Suprapubic skin (tissue), 4 donors: ENCODE results near the gene PAF1. TPM values are rescaled to one million over a fixed set of nuclear protein-coding genes. Genes with fewer than 3 reads are reported as not detected.
"Not testable (repeated sequence)": the region's sequence is repeated elsewhere in the genome, so short reads cannot be mapped to it uniquely, and the experiment has no call there.

ENCODE experiments used
- DNase-seq, 2 donors: peaks; one replicate each; pipeline ENCODE4 v3.0.0-alpha.2; 2019; ENCODE audit warnings: low spot score in 2 of 2
- H3K27ac ChIP-seq: fragments of 200-600 bp; sonication (generic); one replicate; pipeline ENCODE4 v1.5.1; 2019
- H3K27me3 ChIP-seq: fragments of 200-600 bp; sonication (generic); one replicate; pipeline ENCODE4 v1.5.1; 2019
- H3K36me3 ChIP-seq: fragments of 200-600 bp; sonication (generic); one replicate; pipeline ENCODE4 v1.5.1; 2019
- H3K4me1 ChIP-seq: fragments of 200-600 bp; sonication (generic); one replicate; pipeline ENCODE4 v1.5.1; 2019
- H3K4me3 ChIP-seq: fragments of 200-600 bp; sonication (generic); one replicate; pipeline ENCODE4 v1.5.1; 2019; ENCODE audit warnings: mild to moderate bottlenecking
- H3K9me3 ChIP-seq: fragments of 200-600 bp; sonication (generic); one replicate; pipeline ENCODE4 v1.5.1; 2019
- CTCF ChIP-seq, 2 donors: fragments of 200-600 bp in 1 of 2; fragments of 450-650 bp in 1 of 2; sonication (generic) in 1 of 2; IDR thresholded peaks; one replicate each; pipeline ENCODE4 v1.5.1; 2016 to 2019; ENCODE audit warnings: antibody characterized with exemption in 2 of 2, mild to moderate bottlenecking in 1 of 2, moderate library complexity in 1 of 2
- EP300 ChIP-seq: sonication (generic); formaldehyde crosslinking; IDR thresholded peaks from one replicate; pipeline ENCODE4 v1.6.1; 2017; ENCODE audit warnings: antibody characterized with exemption
- POLR2A ChIP-seq, 2 donors: fragments of 450-650 bp; IDR thresholded peaks; one replicate each; pipeline ENCODE4 v1.6.1; 2017; ENCODE audit warnings: antibody characterized with exemption in 2 of 2, mild to moderate bottlenecking in 2 of 2, moderate library complexity in 2 of 2
- POLR2AphosphoS5 ChIP-seq, 3 donors: sonication (generic); formaldehyde crosslinking; IDR thresholded peaks; one replicate each; pipeline ENCODE4 v1.6.1; 2017; ENCODE audit warnings: antibody characterized with exemption in 3 of 3
- WGBS: methylation state at CpG from one replicate; pipeline ENCODE4 v1.1.5; 2018; 5-methylcytosine and 5-hydroxymethylcytosine counted together
- total RNA-seq, 4 donors: library from RNA; depleted of rRNA; stranded (reverse); fragments of >200 nt; gene quantifications; one replicate each; pipeline ENCODE4 v1.1.0, GENCODE V29; 2016

The PAF1 gene
- total RNA-seq, 4 donors from 2014 or later = 24.8 to 42.4 (median 35.4) TPM

GRCh38 chr19:39382991-39383828 lies 7.7 kb downstream of the PAF1 start:
- DNase-seq = no peak
- no peaks in the 10 kb centered on the region for H3K9me3 ChIP-seq
- peaks cover 99% of the 10 kb centered on the region for H3K36me3 ChIP-seq
- H3K4me3 ChIP-seq = no peak overlapping the region
- TF ChIP-seq POLR2A (IDR thresholded peaks at IDR 0.05) (no peak), EP300 (no peak), POLR2AphosphoS5 (IDR thresholded peaks at IDR 0.05) (no peak), CTCF (IDR thresholded peaks at IDR 0.05) (no peak)
- WGBS = 87% methylated on average over 18 of the region's 18 CpGs
- no peaks in the 10 kb centered on the region for H3K4me1 ChIP-seq
- no peaks in the 10 kb centered on the region for H3K27me3 ChIP-seq
- no peak overlapping the region for H3K27ac ChIP-seq

- Histone ChIP-seq H3K27ac (no peak overlapping the region), H3K9me3 (no peaks in the 10 kb centered on the region), H3K27me3 (no peaks in the 10 kb centered on the region), H3K4me3 (no peak overlapping the region), H3K36me3 (peaks cover 99% of the 10 kb centered on the region), H3K4me1 (no peaks in the 10 kb centered on the region)
- DNase-seq = no peak
- no peak for TF ChIP-seq CTCF (IDR thresholded peaks at IDR 0.05)
- TF ChIP-seq POLR2A (IDR thresholded peaks at IDR 0.05) = no peak
- no peak for TF ChIP-seq EP300
- TF ChIP-seq POLR2AphosphoS5 (IDR thresholded peaks at IDR 0.05) = no peak
- 84% methylated on average over 10 of the region's 10 CpGs for WGBS
Measured at GRCh38 chr19:39381910-39382611, 8.8 kb downstream of the PAF1 start.

- H3K4me3 ChIP-seq = no peak overlapping the region
- TF ChIP-seq EP300 (no peak), POLR2A (IDR thresholded peaks at IDR 0.05) (no peak), CTCF (IDR thresholded peaks at IDR 0.05) (no peak), POLR2AphosphoS5 (IDR thresholded peaks at IDR 0.05) (no peak)
- H3K27ac ChIP-seq = no peak overlapping the region
- peaks cover 99% of the 10 kb centered on the region for H3K36me3 ChIP-seq
- H3K4me1 ChIP-seq = no peaks in the 10 kb centered on the region
- DNase-seq = no peak
- H3K9me3 ChIP-seq = no peaks in the 10 kb centered on the region
- 86% methylated on average over 12 of the region's 17 CpGs for WGBS
- no peaks in the 10 kb centered on the region for H3K27me3 ChIP-seq
Measured at GRCh38 chr19:39380521-39381502, 10.1 kb downstream of the PAF1 start.

GRCh38 chr19:39379865-39380396 lies 11.0 kb downstream of the PAF1 start:
- H3K4me3 ChIP-seq = no peak overlapping the region
- TF ChIP-seq POLR2A (IDR thresholded peaks at IDR 0.05) (no peak), POLR2AphosphoS5 (IDR thresholded peaks at IDR 0.05) (no peak), EP300 (no peak), CTCF (IDR thresholded peaks at IDR 0.05) (no peak)
- no peaks in the 10 kb centered on the region for H3K27me3 ChIP-seq
- no peaks in the 10 kb centered on the region for H3K4me1 ChIP-seq
- H3K36me3 ChIP-seq = peaks cover 98% of the 10 kb centered on the region
- no peak overlapping the region for H3K27ac ChIP-seq
- no peaks in the 10 kb centered on the region for H3K9me3 ChIP-seq
- WGBS = 85% methylated on average over 14 of the region's 14 CpGs
- DNase-seq = no peak

- H3K36me3 ChIP-seq = peaks cover 94% of the 10 kb centered on the region
- H3K27ac ChIP-seq, DNase-seq, H3K4me3 ChIP-seq, H3K4me1 ChIP-seq, H3K9me3 ChIP-seq, H3K27me3 ChIP-seq: not testable (repeated sequence)
- 89% methylated on average over 4 of the region's 4 CpGs for WGBS
Measured at GRCh38 chr19:39379366-39379765, 11.5 kb downstream of the PAF1 start.
